ENCODE data around the gene BTG1. TPM values are rescaled to one million over a fixed set of nuclear protein-coding genes. Genes with fewer than 3 reads are reported as not detected.

Gene BTG1
- total RNA-seq, 1 experiment from 2014 or later = 32.7 TPM

DNA sequence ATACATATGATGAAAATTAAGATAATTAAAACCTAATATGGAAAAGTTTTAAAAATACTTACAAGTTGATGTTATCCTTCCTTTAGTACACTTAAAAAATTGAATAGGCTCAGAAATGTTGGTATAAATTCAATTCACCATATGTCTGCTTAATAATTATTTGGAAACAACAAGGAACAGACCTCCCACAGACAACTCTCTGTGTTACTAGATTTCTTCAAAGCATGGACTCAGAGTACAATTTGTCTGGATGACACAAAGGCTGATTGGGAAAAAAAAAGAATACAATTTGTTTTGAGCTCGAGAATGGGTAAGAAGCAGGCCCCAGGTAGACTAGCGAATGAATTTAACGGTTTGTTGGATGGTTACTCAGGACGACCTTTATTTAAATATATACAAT lies 48.9 kb upstream of the BTG1 start:
- Histone ChIP-seq H3K9ac (ENCODE audit: extremely low read depth, insufficient read length, low read length) (no peak overlapping the region), H3K27me3 (ENCODE audit: insufficient read depth, low read length) (no peaks in the 10 kb centered on the region), H3K4ac (ENCODE audit: low read depth, low read length) (no peak overlapping the region), H3K4me2 (ENCODE audit: insufficient read depth, insufficient read length, low read length) (no peak overlapping the region), H4K20me1 (ENCODE audit: control insufficient read depth, insufficient read depth, insufficient read length) (no peaks in the 10 kb centered on the region), H3K27ac (ENCODE audit: insufficient read length, low read depth, low read length) (no peak overlapping the region), H4K5ac (ENCODE audit: insufficient read length, low read depth, low read length) (no peak overlapping the region), H2BK120ac (ENCODE audit: low read depth, low read length, poor library complexity, severe bottlenecking) (no peak overlapping the region), H3K23ac (ENCODE audit: insufficient read length, low read depth, low read length) (no peak overlapping the region), H2BK15ac (ENCODE audit: low read depth, low read length) (no peak overlapping the region), H4K8ac (replicated peaks; ENCODE audit: insufficient read length, low read depth, low read length) (no peak overlapping the region), H3K4me1 (ENCODE audit: insufficient read depth, low read length) (no peaks in the 10 kb centered on the region), H3K18ac (ENCODE audit: insufficient read length, low read depth, low read length) (no peak overlapping the region), H2BK12ac (ENCODE audit: insufficient read length, low read depth, low read length) (no peak overlapping the region), H3K79me1 (ENCODE audit: insufficient read depth, low read depth, low read length, poor library complexity, severe bottlenecking) (no peaks in the 10 kb centered on the region), H3K79me2 (ENCODE audit: insufficient read depth, low read length) (no peaks in the 10 kb centered on the region), H3K9me3 (ENCODE audit: control insufficient read depth, low read depth, low read length) (no peaks in the 10 kb centered on the region), H2BK5ac (ENCODE audit: insufficient read length, low read length) (no peak overlapping the region), H3K23me2 (ENCODE audit: insufficient read length, low read depth, low read length, poor library complexity, severe bottlenecking) (no peaks in the 10 kb centered on the region), H3T11ph (ENCODE audit: low read length) (no peak overlapping the region), H2AK5ac (ENCODE audit: insufficient read length, low read length) (no peak overlapping the region), H2BK20ac (ENCODE audit: low read depth, low read length, poor library complexity, severe bottlenecking) (no peak overlapping the region), H3K56ac (ENCODE audit: insufficient read length, low read depth, low read length) (no peak overlapping the region), H2AFZ (ENCODE audit: low read length) (no peak overlapping the region), H4K91ac (ENCODE audit: insufficient read length, low read depth, low read length) (no peak overlapping the region), H3K14ac (ENCODE audit: insufficient read depth, low read length) (no peak overlapping the region)
- Mint-ChIP-seq H3K4me1 (peaks cover 9% of the 10 kb centered on the region in 2 experiments), H3K9me3 (peaks cover 4 to 6% of the 10 kb centered on the region in 2 experiments; a peak in 2 of 5 replicates), H3K36me3 (ENCODE audit: insufficient read depth in 1 of 3, low read depth in 3 of 3) (peaks cover 0 to 7% (median 0%) of the 10 kb centered on the region in 3 experiments; a peak in 2 of 7 replicates), H3K27me3 (ENCODE audit: low read depth) (no peaks in the 10 kb centered on the region), H3K4me3 (no peak overlapping the region), H3K27ac (no peak overlapping the region)
- WGBS (ENCODE audit: extremely low coverage, insufficient read length, low lambda C conversion rate) = no CpG with 5 or more reads among the region's 4 CpGs
- TF ChIP-seq CTCF (conservative IDR thresholded peaks at IDR 0.05) = no peak
- DNase-seq = no peak
